H1 (cell line): ENCODE measurements around the gene SFXN2. TPM values are rescaled to one million over a fixed set of nuclear protein-coding genes. Genes with fewer than 3 reads are reported as not detected.

ENCODE experiments used
- CTCF ChIA-PET: fragments of 300-600 bp; sonication (Branson Sonifier 250); formaldehyde crosslinking; loops from one replicate; lab custom pipeline; 2021; ENCODE audit not compliant: partially characterized antibody; lab: Charles Lee
- POLR2A ChIA-PET: fragments of 300-600 bp; sonication (Branson Sonifier 250); formaldehyde crosslinking; loops from one replicate; lab custom pipeline; 2021; ENCODE audit warnings: inconsistent platforms; ENCODE audit not compliant: partially characterized antibody; lab: Charles Lee
- DNase-seq, 2 experiments: peaks; one replicate each; pipeline versions ENCODE4 v3.0.0 to v3.0.0-alpha.2; 2010 to 2022; ENCODE audit warnings: low spot score in 2 of 2, low read depth in 1 of 2, mixed read lengths in 1 of 2
- FAIRE-seq: peaks from 2 replicates; lab custom pipeline; 2011; peaks lifted over from hg19 to GRCh38; lab: Jason Lieb, UNC
- H2AFZ ChIP-seq: 2 replicates; pipeline ENCODE4 v1.8.1; 2012; ENCODE audit warnings: low read length, inconsistent platforms
- H2AK5ac ChIP-seq: 2 replicates; pipeline ENCODE4 v1.6.1; 2013; ENCODE audit warnings: low read depth, low read length
- H2BK120ac ChIP-seq: replicated peaks from 2 replicates; pipeline ENCODE3; 2013; ENCODE audit warnings: low read depth, low read length, inconsistent platforms
- H2BK12ac ChIP-seq: 2 replicates; pipeline ENCODE4 v1.6.1; 2013; ENCODE audit warnings: low read depth, low read length
- H2BK15ac ChIP-seq: 2 replicates; pipeline ENCODE4 v1.6.1; 2013; ENCODE audit warnings: low read length
- H2BK20ac ChIP-seq: 2 replicates; pipeline ENCODE4 v1.6.1; 2013; ENCODE audit warnings: low read length
- H2BK5ac ChIP-seq: 2 replicates; pipeline ENCODE4 v1.6.1; 2013; ENCODE audit warnings: low read depth, low read length
- H3K14ac ChIP-seq: 2 replicates; pipeline ENCODE4 v1.6.1; 2013; ENCODE audit warnings: inconsistent platforms; ENCODE audit not compliant: insufficient read length
- H3K18ac ChIP-seq: 2 replicates; pipeline ENCODE4 v1.6.1; 2013; ENCODE audit warnings: low read length; ENCODE audit errors: extremely low read depth
- H3K23ac ChIP-seq: 2 replicates; pipeline ENCODE4 v1.6.1; 2013; ENCODE audit warnings: inconsistent platforms; ENCODE audit not compliant: insufficient read length
- H3K23me2 ChIP-seq: 2 replicates; pipeline ENCODE4 v1.6.1; 2013; ENCODE audit warnings: low read depth, low read length
- H3K27ac ChIP-seq: 2 replicates; pipeline ENCODE4 v1.6.1; 2011; ENCODE audit warnings: low read depth, low read length, inconsistent platforms
- H3K27me3 ChIP-seq, 4 experiments: replicated peaks in 1 of 4; 1 replicate in 1 of 4; 2 replicates in 3 of 4; pipeline versions ENCODE4 v1.6.1 to v1.8.1; 2011 to 2013; ENCODE audit warnings: low read length in 3 of 4, mild to moderate bottlenecking in 3 of 4, inconsistent platforms in 2 of 4, mixed read lengths in 2 of 4, moderate library complexity in 1 of 4; ENCODE audit not compliant: control insufficient read depth in 3 of 4, insufficient read depth in 3 of 4; ENCODE audit errors: extremely low read depth in 1 of 4
- H3K36me3 ChIP-seq, 4 experiments: 2 replicates each; pipeline versions ENCODE4 v1.6.1 to v1.8.1; 2011 to 2013; ENCODE audit warnings: mild to moderate bottlenecking in 4 of 4, low read length in 3 of 4, moderate library complexity in 2 of 4, control low read depth in 1 of 4, inconsistent platforms in 1 of 4; ENCODE audit not compliant: insufficient read depth in 4 of 4, control insufficient read depth in 2 of 4
- H3K4ac ChIP-seq: replicated peaks from 2 replicates; pipeline ENCODE3; 2013; ENCODE audit warnings: low read length, low read depth, mixed read lengths, inconsistent platforms; ENCODE audit not compliant: insufficient read length
- H3K4me1 ChIP-seq, 4 experiments: replicated peaks in 1 of 4; 1 replicate in 1 of 4; 2 replicates in 3 of 4; pipeline versions ENCODE4 v1.6.1 to v1.8.1; 2011 to 2013; ENCODE audit warnings: low read length in 3 of 4, inconsistent platforms in 2 of 4, mixed read lengths in 1 of 4; ENCODE audit not compliant: insufficient read depth in 4 of 4, control insufficient read depth in 3 of 4
- H3K4me2 ChIP-seq, 2 experiments: 2 replicates each; pipeline versions ENCODE4 v1.6.1 to v1.8.1; 2011 to 2013; ENCODE audit warnings: low read depth in 2 of 2, low read length in 2 of 2, control low read depth in 1 of 2, inconsistent platforms in 1 of 2, mild to moderate bottlenecking in 1 of 2; ENCODE audit not compliant: insufficient read depth in 1 of 2
- H3K4me3 ChIP-seq, 4 experiments: fragments of 200-600, 300-600 bp in 1 of 4; sonication (generic), shearing (Covaris generic), sonication (Bioruptor Twin) in 1 of 4; 2 replicates each; pipeline versions ENCODE4 v1.5.1 to v1.8.1; 2011 to 2016; ENCODE audit warnings: low read length in 4 of 4, low read depth in 3 of 4, control low read depth in 2 of 4, inconsistent platforms in 2 of 4, mild to moderate bottlenecking in 2 of 4, mixed read lengths in 1 of 4, moderate library complexity in 1 of 4; ENCODE audit not compliant: insufficient read depth in 2 of 4; ENCODE audit errors: extremely low read depth in 1 of 4
- H3K56ac ChIP-seq: replicated peaks from 2 replicates; pipeline ENCODE3; 2013; ENCODE audit warnings: low read depth, mild to moderate bottlenecking, mixed read lengths, low read length, inconsistent platforms; ENCODE audit not compliant: insufficient read length
- H3K79me1 ChIP-seq: 2 replicates; pipeline ENCODE4 v1.6.1; 2013; ENCODE audit warnings: low read depth, low read length, control low read depth
- H3K79me2 ChIP-seq, 2 experiments: 2 replicates each; pipeline versions ENCODE4 v1.6.1 to v1.8.1; 2012 to 2013; ENCODE audit warnings: low read length in 2 of 2, mild to moderate bottlenecking in 2 of 2, inconsistent platforms in 1 of 2; ENCODE audit not compliant: insufficient read depth in 2 of 2, control insufficient read depth in 1 of 2
- H3K9ac ChIP-seq, 4 experiments: replicated peaks in 1 of 4; 1 replicate in 1 of 4; 2 replicates in 3 of 4; pipeline versions ENCODE4 v1.6.1 to v1.8.1; 2011 to 2013; ENCODE audit warnings: low read depth in 3 of 4, low read length in 3 of 4, control low read depth in 2 of 4, mild to moderate bottlenecking in 2 of 4, moderate library complexity in 2 of 4, inconsistent platforms in 1 of 4; ENCODE audit errors: extremely low read depth in 1 of 4
- H3K9me3 ChIP-seq, 2 experiments: 2 replicates each; pipeline versions ENCODE4 v1.6.1 to v1.8.1; 2012 to 2013; ENCODE audit warnings: mild to moderate bottlenecking in 2 of 2, moderate library complexity in 2 of 2, control low read depth in 1 of 2, inconsistent platforms in 1 of 2, low read depth in 1 of 2, low read length in 1 of 2, mixed read lengths in 1 of 2; ENCODE audit not compliant: insufficient read depth in 2 of 2
- H4K20me1 ChIP-seq, 2 experiments: replicated peaks in 1 of 2; 2 replicates each; pipeline versions ENCODE3 to v1.8.1; 2011 to 2013; ENCODE audit warnings: inconsistent platforms in 2 of 2, low read length in 2 of 2, mild to moderate bottlenecking in 1 of 2; ENCODE audit not compliant: insufficient read depth in 2 of 2, control insufficient read depth in 1 of 2
- H4K5ac ChIP-seq: 2 replicates; pipeline ENCODE4 v1.6.1; 2013; ENCODE audit warnings: low read length, low read depth, mixed read lengths, inconsistent platforms; ENCODE audit not compliant: insufficient read length
- H4K8ac ChIP-seq: 2 replicates; pipeline ENCODE4 v1.8.0; 2013; ENCODE audit warnings: mild to moderate bottlenecking, moderate library complexity, low read length, inconsistent platforms; ENCODE audit not compliant: insufficient read depth; ENCODE audit errors: extremely low read depth
- H4K91ac ChIP-seq: replicated peaks from 2 replicates; pipeline ENCODE3; 2013; ENCODE audit warnings: low read length, mixed read lengths, inconsistent platforms; ENCODE audit not compliant: insufficient read length
- EGR1 ChIP-seq: IDR thresholded peaks from 2 replicates; pipeline ENCODE4 v1.6.1; 2011; ENCODE audit warnings: low read depth, low read length, borderline replicate concordance
- GABPA ChIP-seq: IDR thresholded peaks from 2 replicates; pipeline ENCODE4 v1.6.1; 2011; ENCODE audit warnings: mild to moderate bottlenecking, low read length, moderate library complexity, borderline replicate concordance; ENCODE audit not compliant: insufficient read depth
- KDM1A ChIP-seq: fragments of 200-600, 300-600 bp; sonication (generic); IDR thresholded peaks from 2 replicates; pipeline ENCODE4 v1.7.1; 2016; ENCODE audit warnings: mild to moderate bottlenecking, low read length, borderline replicate concordance
- PHF8 ChIP-seq: fragments of 200-600 bp; sonication (generic); conservative IDR thresholded peaks from 2 replicates; pipeline ENCODE4 v1.7.1; 2012; ENCODE audit warnings: low read depth, mild to moderate bottlenecking, inconsistent platforms, low read length, moderate library complexity
- POLR2A ChIP-seq, 2 experiments: IDR thresholded peaks; 1 replicate in 1 of 2; 2 replicates in 1 of 2; pipeline ENCODE4 v1.6.1; 2011; ENCODE audit warnings: low read depth in 2 of 2, low read length in 2 of 2, mild to moderate bottlenecking in 2 of 2; ENCODE audit errors: control extremely low read depth in 1 of 2
- POLR2AphosphoS5 ChIP-seq: IDR thresholded peaks from 2 replicates; pipeline ENCODE4 v1.6.1; 2011; ENCODE audit warnings: low read depth, low read length
- POU5F1 ChIP-seq: IDR thresholded peaks from 2 replicates; pipeline ENCODE4 v1.6.1; 2011; ENCODE audit warnings: low read depth, mild to moderate bottlenecking, low read length, moderate library complexity
- SAP30 ChIP-seq: fragments of 300-600 bp; sonication (generic); IDR thresholded peaks from 2 replicates; pipeline ENCODE4 v1.7.1; 2012; ENCODE audit warnings: low read length, moderate library complexity, mild to moderate bottlenecking, inconsistent platforms; ENCODE audit not compliant: insufficient read depth, insufficient replicate concordance
- SIRT6 ChIP-seq: IDR thresholded peaks from one replicate; pipeline ENCODE4 v1.7.1; 2012; ENCODE audit warnings: low read length, inconsistent platforms
- SIX5 ChIP-seq: IDR thresholded peaks from 2 replicates; pipeline ENCODE4 v1.6.1; 2011; ENCODE audit warnings: mild to moderate bottlenecking, low read depth, low read length
- ZNF274 ChIP-seq: IDR thresholded peaks from 2 replicates; pipeline ENCODE4 v1.7.0; 2012; ENCODE audit warnings: low read length, borderline replicate concordance; ENCODE audit errors: extremely low read depth
- WGBS, 2 experiments: shearing (Covaris generic) in 1 of 2; methylation state at CpG; one replicate each; pipeline versions ENCODE4 v1.1.6 to v1.1.7; 2013 to 2015; ENCODE audit warnings: low lambda C conversion rate in 2 of 2, mixed read lengths in 2 of 2, inconsistent platforms in 1 of 2, low coverage in 1 of 2, missing lambda C conversion rate in 1 of 2; ENCODE audit not compliant: insufficient replicate concordance in 2 of 2, insufficient coverage in 1 of 2, insufficient read length in 1 of 2; ENCODE audit errors: extremely low coverage in 1 of 2, missing lambda C conversion rate in 1 of 2; 5-methylcytosine and 5-hydroxymethylcytosine counted together
- polyA plus RNA-seq, 7 experiments: library from polyadenylated mRNA; depleted of rRNA in 3 of 7; stranded (reverse) in 5 of 7; unstranded in 2 of 7; fragments of >200 nt in 5 of 7; fragments of 200-250 nt in 2 of 7; gene quantifications; 1 replicate in 5 of 7; 2 replicates in 1 of 7; 4 replicates in 1 of 7; pipeline versions ENCODE4 v1.2.1 to v1.2.3, GENCODE V29; 2011 to 2013; ENCODE audit warnings: missing spikeins in 2 of 7, mixed read lengths in 2 of 7
- total RNA-seq: library from RNA; stranded (reverse); fragmentation: NEBNext Ultra II Directional; extraction: Animal tissue kit (Norgen Biotek cat#: 25700); gene quantifications from 2 replicates; pipeline ENCODE4 v1.2.1, GENCODE V29; 2021
- TF ChIP-seq, protein P1 (sequence below): IDR thresholded peaks from 2 replicates; pipeline ENCODE4 v1.6.1; 2012; ENCODE audit warnings: low read length, inconsistent platforms

The SFXN2 gene
- total and polyA plus RNA-seq, 2 of the 8 experiments (the other 6 are each of a cell fraction or from before 2014, with no cell fraction given): 20.5 to 23.5 TPM

DNA sequence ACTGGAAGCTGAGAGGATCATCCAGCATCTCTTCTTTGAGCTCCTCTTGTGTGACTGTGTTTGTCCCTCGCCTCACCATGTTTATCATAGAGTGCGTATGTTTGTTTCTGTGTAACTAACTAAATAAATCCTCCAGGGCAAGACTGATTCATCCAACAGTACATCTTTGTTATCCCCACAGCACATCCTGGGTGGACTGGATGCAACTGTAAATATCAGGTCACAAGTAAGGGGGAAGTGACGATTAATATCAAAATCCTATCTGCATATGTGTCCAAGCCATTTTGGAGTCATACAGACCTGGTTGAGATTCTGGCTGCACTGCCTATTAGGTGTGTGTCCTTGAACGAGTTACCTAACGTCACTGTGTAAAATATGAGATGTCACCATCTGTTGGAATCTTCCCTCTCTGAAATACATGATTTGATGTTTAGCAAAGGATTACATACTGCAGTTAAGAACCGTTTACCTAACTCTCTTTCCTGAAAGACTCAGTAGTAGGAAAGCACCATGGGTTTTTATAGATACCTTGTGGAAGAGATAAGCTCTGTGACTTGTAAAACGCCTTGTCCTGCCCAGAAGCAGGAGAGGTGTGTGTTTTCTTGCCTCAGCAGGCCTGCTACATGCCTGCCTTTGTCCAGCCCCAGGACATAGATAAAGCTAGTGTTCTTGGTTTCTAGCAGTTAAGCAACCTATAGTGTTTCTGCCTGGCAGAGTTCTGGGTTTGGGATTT lies 55.1 kb downstream of the SFXN2 start:
- Histone ChIP-seq H4K91ac (no peak overlapping the region), H2BK12ac (no peak overlapping the region), H3K23ac (no peak overlapping the region), H4K5ac (no peak overlapping the region), H3K18ac (no peak overlapping the region), H3K4me3 (no peak overlapping the region), H3K36me3 (no peaks in the 10 kb centered on the region), H2BK120ac (no peak overlapping the region), H3K4me1 (no peaks in the 10 kb centered on the region), H3K4ac (no peak overlapping the region), H3K56ac (no peak overlapping the region), H2AFZ (no peak overlapping the region), H2BK5ac (no peak overlapping the region), H3K23me2 (no peaks in the 10 kb centered on the region), H4K8ac (no peak overlapping the region), H2BK15ac (no peak overlapping the region), H3K27me3 (no peaks in the 10 kb centered on the region; a peak in 1 of 7 replicates), H4K20me1 (no peaks in the 10 kb centered on the region), H3K14ac (no peak overlapping the region), H2BK20ac (no peak overlapping the region), H2AK5ac (no peak overlapping the region), H3K9me3 (no peaks in the 10 kb centered on the region), H3K9ac (no peak overlapping the region; a peak in 1 of 7 replicates), H3K4me2 (no peak overlapping the region), H3K79me1 (peaks cover 3% of the 10 kb centered on the region), H3K27ac (no peak overlapping the region), H3K79me2 (no peaks in the 10 kb centered on the region)
- FAIRE-seq (no peak), DNase-seq (no peak)
- ChIA-PET POLR2A (interaction anchor here (0.5 to 1.1 kb wide), 3 partner anchors 10 to 91 kb away, joined by 3 to 4 read pairs (median 3); no protein-coding TSS in a partner anchor), CTCF (interaction anchor here (0.7 to 2.2 kb wide), 3 partner anchors 8 to 16 kb away, joined by 3 to 10 read pairs (median 4); no protein-coding TSS in a partner anchor)
- WGBS, 2 experiments: 91% methylated on average over 7 of the region's 7 CpGs; no CpG with 5 or more reads in 1 of the 2 experiments
- TF ChIP-seq EGR1 (no peak), GABPA (no peak), SAP30 (no peak), POLR2A (IDR thresholded peaks at IDR 0.05; ENCODE audit: control extremely low read depth in 1 of 2, low read depth in 2 of 2, low read length in 2 of 2) (no peak), SIX5 (no peak), ZNF274 (no peak), KDM1A (no peak), POLR2AphosphoS5 (no peak), PHF8 (no peak), SIRT6 (no peak), POU5F1 (no peak)
- TF ChIP-seq, protein P1, sequence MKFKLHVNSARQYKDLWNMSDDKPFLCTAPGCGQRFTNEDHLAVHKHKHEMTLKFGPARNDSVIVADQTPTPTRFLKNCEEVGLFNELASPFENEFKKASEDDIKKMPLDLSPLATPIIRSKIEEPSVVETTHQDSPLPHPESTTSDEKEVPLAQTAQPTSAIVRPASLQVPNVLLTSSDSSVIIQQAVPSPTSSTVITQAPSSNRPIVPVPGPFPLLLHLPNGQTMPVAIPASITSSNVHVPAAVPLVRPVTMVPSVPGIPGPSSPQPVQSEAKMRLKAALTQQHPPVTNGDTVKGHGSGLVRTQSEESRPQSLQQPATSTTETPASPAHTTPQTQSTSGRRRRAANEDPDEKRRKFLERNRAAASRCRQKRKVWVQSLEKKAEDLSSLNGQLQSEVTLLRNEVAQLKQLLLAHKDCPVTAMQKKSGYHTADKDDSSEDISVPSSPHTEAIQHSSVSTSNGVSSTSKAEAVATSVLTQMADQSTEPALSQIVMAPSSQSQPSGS: no peak
